NCI-H146 treated with DMSO at 0.1 percent for 48 hours (cell line): ENCODE data around the gene WWTR1.

ENCODE experiments used
- DNase-seq: peaks from one replicate; lab custom pipeline; 2025; ENCODE audit not compliant: unreplicated experiment; lab: John Stamatoyannopoulos, UW

WWTR1 gene

GRCh38 chr3:149536429-149536828 is 121.4 kb downstream of the WWTR1 start:
- no peak for DNase-seq

- DNase-seq = no peak
These were observed 122.5 kb downstream of the WWTR1 start for GRCh38 chr3:149535333-149535685.

GRCh38 chr3:149534671-149535332 is 123.0 kb downstream of the WWTR1 start:
- DNase-seq = peak; percentile 53

GRCh38 chr3:149534082-149534481 is 123.7 kb downstream of the WWTR1 start:
- DNase-seq = no peak

GRCh38 chr3:149532489-149533180 is 125.2 kb downstream of the WWTR1 start:
- no peak for DNase-seq

- no peak for DNase-seq
These were observed 128.7 kb downstream of the WWTR1 start for GRCh38 chr3:149529099-149529498.

GRCh38 chr3:149528340-149528650 is 129.5 kb downstream of the WWTR1 start:
- no peak for DNase-seq

- DNase-seq = no peak
These were observed 130.1 kb downstream of the WWTR1 start for GRCh38 chr3:149527531-149528339.

GRCh38 chr3:149523512-149524299 is 134.1 kb downstream of the WWTR1 start:
- no peak for DNase-seq

GRCh38 chr3:149519912-149520311 is 137.9 kb downstream of the WWTR1 start:
- DNase-seq = no peak

GRCh38 chr3:149516920-149517319 is 140.9 kb downstream of the WWTR1 start:
- DNase-seq = no peak

- DNase-seq = no peak
These were observed 142.6 kb downstream of the WWTR1 start for GRCh38 chr3:149515249-149515648.

- no peak for DNase-seq
These were observed 143.4 kb downstream of the WWTR1 start for GRCh38 chr3:149514471-149514870.

GRCh38 chr3:149512073-149512782 is 145.6 kb downstream of the WWTR1 start:
- peak; percentile 73 for DNase-seq

- no peak for DNase-seq
These were observed 146.7 kb downstream of the WWTR1 start for GRCh38 chr3:149511040-149511626.

- DNase-seq = no peak
These were observed 147.3 kb downstream of the WWTR1 start for GRCh38 chr3:149510480-149510879.

- no peak for DNase-seq
These were observed 148.3 kb downstream of the WWTR1 start for GRCh38 chr3:149509526-149509925.

- no peak for DNase-seq
These were observed 150.1 kb downstream of the WWTR1 start for GRCh38 chr3:149507491-149508324.

GRCh38 chr3:149506965-149507364 is 150.9 kb downstream of the WWTR1 start:
- DNase-seq = no peak
